Measurements from ENCODE around the gene CXCL8. TPM values are rescaled to one million over a fixed set of nuclear protein-coding genes. Genes with fewer than 3 reads are reported as not detected.

Gene CXCL8
- total and polyA plus RNA-seq, 2 of the 8 experiments (the other 6 are each of a cell fraction or from before 2014, with no cell fraction given) = not detected

DNA sequence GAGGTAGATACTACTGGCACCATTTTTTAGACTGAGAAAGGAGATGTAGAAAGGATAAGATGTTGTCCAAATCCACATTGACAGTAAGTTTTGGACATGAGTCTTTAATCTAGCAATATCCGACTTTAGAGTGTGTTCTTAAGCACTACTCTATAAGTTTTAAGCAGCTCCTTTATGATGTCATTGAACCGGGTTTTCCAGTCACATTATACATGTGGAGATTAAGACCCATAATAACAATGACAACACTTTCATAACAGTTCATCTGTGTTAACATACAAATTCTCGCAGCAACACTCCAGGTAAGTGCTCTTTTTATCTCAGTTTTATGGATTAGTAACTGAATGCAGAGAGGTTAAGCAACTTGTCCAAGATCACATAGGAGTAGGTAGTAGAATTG lies 30.3 kb upstream of the CXCL8 start:
- CTCF ChIA-PET (ENCODE audit: partially characterized antibody) = interaction anchor here (1.2 kb wide), 1 partner anchor 19 kb away, joined by 4 read pairs; no protein-coding TSS in a partner anchor
- TF ChIP-seq POLR2A (IDR thresholded peaks at IDR 0.05; ENCODE audit: control extremely low read depth in 1 of 2, low read depth in 2 of 2, low read length in 2 of 2) = no peak
- no peak for TF ChIP-seq SP4 (IDR thresholded peaks at IDR 0.05; ENCODE audit: low read length)
- no peak for TF ChIP-seq NANOG (IDR thresholded peaks at IDR 0.05; ENCODE audit: insufficient read depth, low read depth, low read length, poor library complexity, severe bottlenecking)
- no peak for TF ChIP-seq CEBPB (IDR thresholded peaks at IDR 0.05; ENCODE audit: low read depth, low read length)
- TF ChIP-seq SIX5 (IDR thresholded peaks at IDR 0.05; ENCODE audit: low read depth, low read length) = no peak
- TF ChIP-seq RAD21 (IDR thresholded peaks at IDR 0.05 in 1 of 2, conservative IDR thresholded peaks at IDR 0.05 in 1 of 2; ENCODE audit: low read depth in 2 of 2, low read length in 2 of 2) = no peak
- no peak for TF ChIP-seq EZH2 (IDR thresholded peaks at IDR 0.05; ENCODE audit: low read depth, low read length, severe bottlenecking)
- TF ChIP-seq SIRT6 (IDR thresholded peaks at IDR 0.05; ENCODE audit: low read length) = no peak
- no peak for TF ChIP-seq RNF2 (IDR thresholded peaks at IDR 0.05; ENCODE audit: borderline replicate concordance, low read depth, low read length, missing control alignments, poor library complexity, severe bottlenecking)
- TF ChIP-seq RBBP5 (IDR thresholded peaks at IDR 0.05; ENCODE audit: borderline replicate concordance, low read depth, low read length) = no peak
- no peak for TF ChIP-seq CHD2 (IDR thresholded peaks at IDR 0.05; ENCODE audit: low read length)
- TF ChIP-seq CBX8 (IDR thresholded peaks at IDR 0.05; ENCODE audit: borderline replicate concordance, low read depth, low read length) = no peak
- H3K56ac ChIP-seq (replicated peaks; ENCODE audit: insufficient read length, low read depth, low read length) = no peak overlapping the region
- H2BK5ac ChIP-seq (ENCODE audit: low read depth, low read length) = no peak overlapping the region
- H2BK120ac ChIP-seq (replicated peaks; ENCODE audit: low read depth, low read length) = no peak overlapping the region
- no peak overlapping the region for H3K23ac ChIP-seq (ENCODE audit: insufficient read length)
- no peaks in the 10 kb centered on the region for H3K23me2 ChIP-seq (ENCODE audit: low read depth, low read length)
- 90% methylated on average over 3 of the region's 3 CpGs; no CpG with 5 or more reads in 1 of the 2 experiments for WGBS, 2 experiments (ENCODE audit: extremely low coverage in 1 of 2, insufficient coverage in 1 of 2, insufficient read length in 1 of 2, insufficient replicate concordance in 2 of 2, low coverage in 1 of 2, low lambda C conversion rate in 2 of 2, missing lambda C conversion rate in 1 of 2)
- no peak overlapping the region for H2AFZ ChIP-seq (ENCODE audit: low read length)
- no peak overlapping the region for H2BK20ac ChIP-seq (ENCODE audit: low read length)
- POLR2A ChIA-PET (ENCODE audit: partially characterized antibody) = no interaction called here
- no peak overlapping the region for H4K8ac ChIP-seq (ENCODE audit: extremely low read depth, insufficient read depth, low read length)
- no peak overlapping the region for H2BK12ac ChIP-seq (ENCODE audit: low read depth, low read length)
- no peak overlapping the region for H3K4me2 ChIP-seq (ENCODE audit: insufficient read depth in 1 of 2, low read depth in 2 of 2, low read length in 2 of 2)
- H3K79me2 ChIP-seq (ENCODE audit: control insufficient read depth in 1 of 2, insufficient read depth in 2 of 2, low read length in 2 of 2) = no peaks in the 10 kb centered on the region
- no peaks in the 10 kb centered on the region for H3K36me3 ChIP-seq (ENCODE audit: control insufficient read depth in 2 of 4, insufficient read depth in 4 of 4, low read length in 3 of 4)
- no peak for DNase-seq (ENCODE audit: low read depth in 1 of 2, low spot score in 2 of 2)
- no peak overlapping the region for H3K14ac ChIP-seq (ENCODE audit: insufficient read length)
- no peak overlapping the region for H2AK5ac ChIP-seq (ENCODE audit: low read depth, low read length)
- no peak overlapping the region for H3K18ac ChIP-seq (ENCODE audit: extremely low read depth, low read length)
- H3K4me3 ChIP-seq (ENCODE audit: extremely low read depth in 1 of 4, insufficient read depth in 2 of 4, low read depth in 3 of 4, low read length in 4 of 4) = no peak overlapping the region
- no peaks in the 10 kb centered on the region; a peak in 2 of 7 replicates for H3K4me1 ChIP-seq (replicated peaks in 1 of 4; ENCODE audit: control insufficient read depth in 3 of 4, insufficient read depth in 4 of 4, low read length in 3 of 4)
- no peaks in the 10 kb centered on the region; a peak in 1 of 7 replicates for H3K27me3 ChIP-seq (replicated peaks in 1 of 4; ENCODE audit: control insufficient read depth in 3 of 4, extremely low read depth in 1 of 4, insufficient read depth in 3 of 4, low read length in 3 of 4)
- H4K20me1 ChIP-seq (replicated peaks in 1 of 2; ENCODE audit: control insufficient read depth in 1 of 2, insufficient read depth in 2 of 2, low read length in 2 of 2) = no peaks in the 10 kb centered on the region
- H2BK15ac ChIP-seq (ENCODE audit: low read length) = no peak overlapping the region
- H4K5ac ChIP-seq (ENCODE audit: insufficient read length, low read depth, low read length) = no peak overlapping the region
- no peak overlapping the region for H3K9ac ChIP-seq (replicated peaks in 1 of 4; ENCODE audit: extremely low read depth in 1 of 4, low read depth in 3 of 4, low read length in 3 of 4)
- no peaks in the 10 kb centered on the region for H3K9me3 ChIP-seq (ENCODE audit: insufficient read depth in 2 of 2, low read depth in 1 of 2, low read length in 1 of 2)
- H3K4ac ChIP-seq (replicated peaks; ENCODE audit: insufficient read length, low read depth, low read length) = no peak overlapping the region
- no peak for FAIRE-seq
- H3K27ac ChIP-seq (ENCODE audit: low read depth, low read length) = no peak overlapping the region
- no peaks in the 10 kb centered on the region for H3K79me1 ChIP-seq (ENCODE audit: low read depth, low read length)
- no peak overlapping the region for H4K91ac ChIP-seq (replicated peaks; ENCODE audit: insufficient read length, low read length)

All from H1 (cell line).